Smooth muscle cell of trachea (primary cell): ENCODE results near the gene WDR93. TPM values are rescaled to one million over a fixed set of nuclear protein-coding genes. Genes with fewer than 3 reads are reported as not detected.

ENCODE experiments used
- total RNA-seq: library from RNA; depleted of rRNA; stranded (reverse); fragments of >200 nt; gene quantifications from 2 replicates; pipeline ENCODE4 v1.2.1, GENCODE V29; 2014

Gene WDR93
- not detected in 2 replicates for total RNA-seq

DNA sequence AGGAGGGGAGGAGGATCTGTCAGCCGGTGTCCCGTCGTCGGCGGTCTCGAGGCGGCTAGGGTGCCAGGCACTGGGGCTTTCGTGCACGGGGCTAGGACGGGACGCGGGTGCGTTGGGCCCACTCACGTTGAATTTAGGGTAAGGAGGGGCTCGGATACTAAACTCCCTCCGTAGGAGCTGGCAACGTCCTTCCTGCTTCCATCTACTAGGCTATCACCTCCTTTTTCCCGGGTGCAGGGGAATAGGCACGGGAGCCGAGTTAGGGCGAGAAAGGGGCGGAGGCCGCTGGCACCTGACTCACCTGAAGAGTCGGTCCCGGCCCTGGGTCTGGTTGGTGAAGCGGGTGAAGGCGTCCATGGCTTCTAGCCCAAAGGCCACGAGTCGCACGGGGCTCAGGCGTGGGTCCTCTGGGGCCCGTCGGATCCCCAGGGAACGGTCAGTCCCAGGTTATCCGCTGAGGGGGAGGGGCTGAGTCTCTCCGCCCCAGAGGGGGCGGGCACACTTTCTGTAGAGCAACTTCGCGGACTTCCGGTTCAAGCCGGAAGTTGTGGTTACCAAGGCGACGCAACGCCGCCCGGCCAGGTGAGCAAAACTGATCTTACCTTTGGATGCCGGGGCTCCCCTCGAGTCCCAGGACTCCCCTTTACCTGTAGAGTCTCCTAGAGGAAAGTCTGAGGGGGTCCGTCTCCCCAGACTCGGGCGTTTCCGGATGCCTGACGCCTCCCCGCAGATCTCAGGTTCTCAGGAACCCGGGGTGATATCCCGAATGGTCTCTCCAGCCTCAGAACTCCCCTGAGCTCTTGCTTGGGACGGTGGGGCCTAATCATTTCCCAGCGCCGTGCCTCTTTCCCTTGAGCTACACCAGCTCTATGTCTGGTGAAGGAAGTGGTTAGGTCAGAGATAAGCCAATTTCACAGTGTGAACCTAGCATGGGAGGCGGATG lies at the start of gene WDR93, which contains the start of gene PEX11A:
Gene WDR93, plus strand, starts transcription at position 536 of the 943 bp plus-strand sequence. CDS start 10,936 bp downstream, outside the sequence.
Gene PEX11A, minus strand, starts transcription at position 479 of the 943 bp plus-strand sequence. Its CDS starts 122 bp downstream, at position 357.

DNA sequence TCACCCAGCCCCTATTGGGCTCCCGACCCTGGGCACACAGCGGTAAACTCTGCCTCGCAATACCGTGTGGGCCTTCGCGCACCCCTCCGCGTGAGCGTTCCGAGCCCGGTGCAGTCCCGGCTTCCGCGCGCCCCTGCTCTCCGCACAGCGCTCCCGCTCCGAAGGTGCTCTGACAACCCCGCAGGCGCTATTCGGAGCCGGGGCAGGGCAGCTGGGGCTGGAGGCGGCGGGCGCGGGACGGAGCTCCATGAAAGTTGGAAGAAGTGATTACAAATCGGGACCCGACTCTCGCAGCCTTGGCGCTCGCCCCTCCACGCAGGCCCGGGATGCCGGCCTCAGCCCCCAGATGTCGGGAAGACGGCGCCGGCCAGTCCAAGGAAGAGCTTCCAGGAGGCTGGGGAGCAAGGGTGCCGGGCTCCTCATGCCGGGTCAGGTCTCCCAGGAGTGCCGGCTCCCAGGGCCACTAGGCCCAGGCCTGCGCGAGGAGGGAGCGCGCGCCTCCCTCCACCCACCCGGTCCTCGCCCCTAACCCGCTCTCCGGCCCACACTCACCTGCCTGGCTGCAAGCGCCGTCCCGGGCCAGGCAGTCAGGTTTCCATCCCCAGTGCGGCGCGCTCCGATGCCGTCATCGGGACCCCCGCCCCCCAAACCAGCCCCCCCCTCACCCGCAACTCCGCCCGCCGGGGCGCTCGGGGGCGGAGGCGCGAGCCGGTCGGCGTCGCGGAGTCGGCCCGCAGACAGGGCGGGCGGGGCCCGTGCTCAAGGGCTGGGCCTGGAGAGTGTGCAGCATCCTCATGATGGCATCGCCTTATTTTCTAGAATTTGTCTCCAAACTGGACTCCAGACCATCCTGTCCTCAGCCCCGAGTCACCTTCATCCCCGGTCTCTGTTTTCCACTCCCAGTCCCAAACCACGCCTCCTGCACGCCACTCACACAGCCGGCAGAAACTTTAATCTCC lies 35.5 kb upstream of the WDR93 start, which contains the start of gene KIF7:
Gene KIF7, minus strand, starts transcription at position 621 of the 959 bp plus-strand sequence. CDS start 2,537 bp downstream, outside the sequence.

DNA sequence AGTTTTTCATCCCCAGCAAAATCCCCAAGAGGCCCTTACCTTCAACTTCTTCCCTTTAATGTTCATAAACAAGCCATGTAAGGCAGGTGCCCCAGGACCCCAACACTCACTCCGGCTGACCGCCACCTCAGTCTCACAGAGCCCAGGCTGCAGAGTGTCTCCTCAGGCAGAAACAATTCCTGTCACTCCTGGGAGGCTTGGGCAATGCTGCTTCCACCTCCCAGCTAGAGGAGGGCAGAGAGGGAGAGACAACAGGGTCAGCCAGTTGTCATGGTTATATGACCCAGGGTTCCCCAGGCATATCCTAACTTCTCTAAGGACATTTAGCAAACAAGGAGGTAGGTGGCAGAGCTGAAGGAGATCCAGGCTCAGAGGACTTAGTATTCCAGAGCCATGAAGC lies 11.4 kb upstream of the WDR93 start, which contains the start of gene PLIN1:
Gene PLIN1, minus strand, starts transcription at position 156 of the 400 bp plus-strand sequence. CDS start 1,878 bp downstream, outside the sequence.

DNA sequence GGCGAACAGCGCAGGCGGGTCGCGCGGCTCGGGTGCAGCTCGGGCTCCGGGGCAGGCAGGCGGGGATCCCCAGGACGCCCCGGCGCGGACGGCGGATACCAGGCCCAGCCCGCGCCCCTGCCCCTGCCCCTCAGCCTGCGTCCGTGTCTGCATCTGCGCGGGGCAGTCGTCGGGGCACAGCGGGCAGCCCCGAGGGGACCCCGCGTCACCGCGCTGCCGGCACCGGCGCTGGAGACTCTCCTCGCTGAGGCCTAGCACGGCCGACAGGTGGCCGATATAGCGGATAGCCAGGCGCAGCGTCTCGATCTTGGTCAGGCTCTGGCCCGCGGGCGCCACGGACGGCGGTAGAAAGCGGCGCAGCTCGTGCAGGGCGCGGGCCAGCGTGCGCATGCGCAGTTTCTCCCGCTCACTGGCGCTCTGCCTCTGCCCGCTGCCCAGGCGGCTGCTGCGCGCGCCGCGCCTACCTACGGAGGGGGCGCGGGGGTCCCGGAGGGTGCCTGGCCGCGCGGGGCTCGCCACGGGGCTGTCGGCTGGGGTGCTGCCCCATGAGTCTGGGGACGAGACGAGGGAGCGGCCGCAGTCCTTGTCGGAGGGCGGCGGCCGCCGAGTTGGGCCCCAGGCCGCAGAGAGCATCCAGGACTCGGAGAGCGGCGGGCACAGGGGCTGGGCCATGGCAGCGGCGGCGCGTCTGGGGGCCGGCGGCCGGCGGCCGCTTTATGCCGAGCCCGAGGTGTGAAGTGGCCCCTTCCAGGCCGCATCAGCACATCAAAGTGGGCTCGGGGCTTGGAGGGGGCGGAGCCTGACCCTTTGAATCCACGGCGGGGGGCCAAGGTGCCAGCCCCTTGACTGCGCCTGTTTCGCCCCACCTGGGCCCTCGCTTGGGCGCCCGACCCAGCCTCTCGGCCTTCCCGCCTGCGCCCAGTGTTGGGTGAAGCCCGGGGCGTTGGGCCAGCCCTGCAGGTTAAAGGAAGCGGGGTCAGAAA lies 60.2 kb downstream of the WDR93 start, which contains the start of gene MESP1:
Gene MESP1, minus strand, starts transcription at position 690 of the 983 bp plus-strand sequence. Its CDS starts 18 bp downstream, at position 672.

DNA sequence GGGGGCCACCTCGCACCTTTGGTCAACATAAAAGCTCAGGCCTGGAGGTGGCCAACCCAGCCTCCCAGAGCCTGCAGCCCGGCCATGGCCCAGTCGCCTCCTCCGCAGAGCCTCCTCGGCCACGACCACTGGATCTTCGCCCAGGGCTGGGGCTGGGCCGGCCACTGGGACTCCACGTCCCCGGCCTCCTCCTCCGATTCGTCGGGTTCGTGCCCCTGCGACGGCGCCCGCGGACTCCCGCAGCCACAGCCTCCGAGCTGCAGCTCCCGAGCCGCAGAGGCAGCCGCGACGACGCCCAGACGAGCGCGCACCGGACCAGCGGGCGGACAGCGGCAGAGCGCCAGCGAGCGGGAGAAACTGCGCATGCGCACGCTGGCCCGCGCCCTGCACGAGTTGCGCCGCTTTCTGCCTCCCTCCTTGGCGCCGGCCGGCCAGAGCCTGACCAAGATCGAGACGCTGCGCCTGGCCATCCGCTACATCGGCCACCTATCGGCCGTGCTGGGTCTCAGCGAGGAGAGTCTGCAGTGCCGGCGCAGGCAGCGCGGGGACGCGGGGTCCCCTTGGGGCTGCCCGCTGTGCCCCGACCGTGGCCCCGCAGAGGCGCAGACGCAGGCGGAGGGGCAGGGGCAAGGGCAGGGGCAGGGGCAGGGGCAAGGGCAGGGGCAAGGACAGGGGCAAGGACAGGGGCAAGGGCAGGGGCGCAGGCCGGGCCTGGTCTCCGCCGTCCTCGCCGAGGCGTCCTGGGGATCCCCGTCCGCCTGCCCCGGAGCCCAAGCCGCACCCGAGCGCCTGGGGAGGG lies 85.9 kb downstream of the WDR93 start, which contains the start of gene MESP2:
Gene MESP2, plus strand, starts transcription at position 59 of the 799 bp plus-strand sequence. Its CDS starts 26 bp downstream, at position 85.

Other genes starting within 250 kb of the WDR93 start
- gene RHCG, start 194.2 kb upstream of the WDR93 start, total RNA-seq, result not detected in 2 replicates
- gene TICRR, start 115.3 kb upstream of the WDR93 start, total RNA-seq, result 0.33 and 4.7 TPM in 2 replicates
- gene KIF7, start 35.3 kb upstream of the WDR93 start, total RNA-seq, result 11.9 and 19.7 TPM in 2 replicates
- gene PLIN1, start 11.4 kb upstream of the WDR93 start, total RNA-seq, result under 0.01 and 0.50 TPM in 2 replicates
- 11.3 and 11.4 TPM in 2 replicates for gene PEX11A, start 57 bp upstream of the WDR93 start, total RNA-seq
- 0.29 and 0.50 TPM in 2 replicates for gene MESP1, start 60.4 kb downstream of the WDR93 start, total RNA-seq
- gene MESP2, start 85.5 kb downstream of the WDR93 start, total RNA-seq, result 0.58 and 1.3 TPM in 2 replicates
- 138 and 190 TPM in 2 replicates for gene ANPEP, start 124.0 kb downstream of the WDR93 start, total RNA-seq
- 68.5 and 89.2 TPM in 2 replicates for gene AP3S2, start 203.2 kb downstream of the WDR93 start, total RNA-seq
- 12.7 and 17.9 TPM in 2 replicates for gene ARPIN, start 222.1 kb downstream of the WDR93 start, total RNA-seq